ENCODE results near the gene ADGRL2.

ADGRL2 gene

DNA sequence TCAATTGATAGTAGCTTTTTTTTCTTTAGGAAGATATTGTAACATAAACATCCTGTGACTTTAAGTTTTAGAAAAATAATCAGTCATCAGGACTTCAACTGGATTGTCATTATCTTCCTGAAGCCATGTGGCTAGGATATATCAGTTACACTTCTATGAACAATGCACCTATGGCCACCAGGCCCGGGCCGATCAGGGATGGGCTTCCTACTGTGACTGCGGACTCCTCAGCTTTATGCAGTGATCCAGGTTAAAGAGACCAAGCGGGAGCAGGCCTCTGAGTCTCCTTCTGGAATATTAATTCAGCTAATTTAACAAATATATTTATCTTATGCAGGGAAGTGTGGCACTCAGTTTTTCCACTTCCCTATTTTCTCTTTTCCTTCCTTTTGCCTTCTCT, 200.6 kb downstream of the ADGRL2 start:
- no peak for DNase-seq

- DNase-seq, result no peak
These were observed 207.1 kb downstream of the ADGRL2 start for GRCh38 chr1:82007804-82008203.

- no peak for DNase-seq
These were observed 213.0 kb downstream of the ADGRL2 start for GRCh38 chr1:82013702-82014101.

DNA sequence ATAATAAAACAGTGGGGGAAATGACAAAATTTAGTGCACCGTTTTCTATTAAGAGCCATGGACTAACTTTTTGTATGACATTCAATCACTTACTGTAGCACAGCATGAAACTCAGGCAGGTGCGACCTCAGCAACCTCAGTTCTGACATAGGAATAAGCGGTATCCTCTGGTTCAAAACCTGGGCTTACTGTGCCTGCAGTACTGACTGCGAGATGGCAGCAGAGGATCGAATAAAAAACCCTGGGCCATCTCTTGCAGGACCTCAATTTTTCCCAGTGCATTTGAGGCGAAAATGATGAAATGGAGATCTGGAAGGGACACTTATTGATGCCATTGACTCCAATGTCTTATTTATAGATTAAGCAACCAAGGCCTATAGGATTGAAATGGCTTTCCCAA, 214.7 kb downstream of the ADGRL2 start:
- DNase-seq, result no peak

GRCh38 chr1:82018319-82018718, 217.6 kb downstream of the ADGRL2 start:
- no peak for DNase-seq

DNA sequence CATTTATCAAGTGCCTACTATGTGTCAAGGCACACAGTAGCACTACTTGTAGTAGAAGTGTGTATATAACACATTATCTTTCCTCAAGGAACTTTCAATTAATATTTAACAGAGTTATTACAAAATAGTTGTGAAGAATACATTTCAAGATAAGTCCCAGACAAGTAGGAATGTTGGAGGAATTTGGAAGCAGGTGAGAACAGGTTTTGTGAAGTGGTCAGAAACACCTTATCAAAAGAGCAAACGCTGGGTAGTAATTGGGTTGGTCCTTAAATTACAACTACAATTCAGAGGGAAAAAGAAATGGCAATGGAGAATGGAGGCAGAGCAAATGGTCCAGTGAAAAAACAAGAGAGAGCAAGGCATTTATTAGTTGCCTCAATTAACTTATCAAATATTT, 218.8 kb downstream of the ADGRL2 start:
- no peak for DNase-seq

- DNase-seq, result no peak
These were observed 230.1 kb downstream of the ADGRL2 start for GRCh38 chr1:82030830-82031229.

- no peak for DNase-seq
These were observed 231.3 kb downstream of the ADGRL2 start for GRCh38 chr1:82032068-82032467.

DNA sequence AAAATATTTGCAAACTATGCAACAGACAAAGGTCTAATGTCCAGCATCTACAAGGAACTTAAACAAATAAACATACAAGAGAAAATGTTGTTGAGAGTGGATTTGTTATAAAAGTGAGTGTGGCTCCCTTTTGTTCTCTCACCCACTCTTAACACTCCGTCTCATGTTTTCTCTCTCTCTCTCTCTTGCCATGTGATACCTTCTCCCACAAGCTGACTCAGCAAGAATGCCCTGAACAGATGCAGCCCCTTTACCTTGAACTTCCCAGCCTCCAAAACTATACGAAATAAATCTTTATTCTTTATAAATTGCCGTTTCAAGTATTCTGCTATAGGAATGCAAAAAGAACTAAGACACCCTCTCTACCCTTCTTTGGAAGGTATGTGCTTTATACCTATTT, 234.1 kb downstream of the ADGRL2 start:
- DNase-seq, result no peak
